ENCODE measurements around the gene KAT6B. TPM values are rescaled to one million over a fixed set of nuclear protein-coding genes. Genes with fewer than 3 reads are reported as not detected.

The KAT6B gene
- total RNA-seq, 2 experiments from 2014 or later: 70.3 to 74.2 TPM

DNA sequence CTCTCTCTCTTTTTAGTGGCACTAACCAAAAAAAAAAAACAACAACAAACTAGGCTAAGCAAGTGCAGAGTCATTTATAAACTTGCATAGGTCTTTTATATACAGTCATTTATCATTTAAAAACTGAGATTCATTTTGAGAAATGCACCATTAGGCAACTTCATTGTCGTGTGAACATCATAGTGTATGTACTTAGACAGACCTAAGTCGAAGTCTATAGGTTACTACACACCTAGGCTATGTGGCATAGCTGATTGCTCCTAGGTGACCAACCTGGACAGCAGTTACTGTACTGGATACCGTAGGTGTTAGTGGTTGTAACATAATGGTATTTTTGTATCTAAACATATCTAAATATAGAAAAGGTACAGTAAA lies 175.9 kb downstream of the KAT6B start:
- DNase-seq (no peak), ATAC-seq (ENCODE audit: poor library complexity) (no peak)
- Histone ChIP-seq H3K27ac (ENCODE audit: low read depth in 1 of 2, low read length in 2 of 2) (no peak overlapping the region), H3K9me3 (ENCODE audit: control insufficient read depth in 1 of 2, insufficient read depth in 1 of 2, low read length in 2 of 2) (no peaks in the 10 kb centered on the region), H3K27me3 (ENCODE audit: control insufficient read depth in 1 of 2, insufficient read depth in 2 of 2, low read length in 2 of 2) (no peaks in the 10 kb centered on the region), H3K4me1 (ENCODE audit: insufficient read depth, low read length) (no peaks in the 10 kb centered on the region), H3K36me3 (ENCODE audit: insufficient read depth, low read length) (peaks cover 8% of the 10 kb centered on the region), H3K4me3 (ENCODE audit: low read length) (no peak overlapping the region)
- Mint-ChIP-seq H3K36me3 (ENCODE audit: low read depth) (peaks cover 62% of the 10 kb centered on the region), H3K4me3 (no peak overlapping the region), H3K9me3 (no peaks in the 10 kb centered on the region), H3K27ac (peak overlapping the region; percentile 34), H3K4me1 (ENCODE audit: low read depth) (peaks cover 32% of the 10 kb centered on the region), H3K27me3 (no peaks in the 10 kb centered on the region)
- CTCF ChIA-PET: interaction anchor here (1.5 kb wide), 1 partner anchor 12 kb away, joined by 4 read pairs; no protein-coding TSS in a partner anchor
- TF ChIP-seq, protein P1, sequence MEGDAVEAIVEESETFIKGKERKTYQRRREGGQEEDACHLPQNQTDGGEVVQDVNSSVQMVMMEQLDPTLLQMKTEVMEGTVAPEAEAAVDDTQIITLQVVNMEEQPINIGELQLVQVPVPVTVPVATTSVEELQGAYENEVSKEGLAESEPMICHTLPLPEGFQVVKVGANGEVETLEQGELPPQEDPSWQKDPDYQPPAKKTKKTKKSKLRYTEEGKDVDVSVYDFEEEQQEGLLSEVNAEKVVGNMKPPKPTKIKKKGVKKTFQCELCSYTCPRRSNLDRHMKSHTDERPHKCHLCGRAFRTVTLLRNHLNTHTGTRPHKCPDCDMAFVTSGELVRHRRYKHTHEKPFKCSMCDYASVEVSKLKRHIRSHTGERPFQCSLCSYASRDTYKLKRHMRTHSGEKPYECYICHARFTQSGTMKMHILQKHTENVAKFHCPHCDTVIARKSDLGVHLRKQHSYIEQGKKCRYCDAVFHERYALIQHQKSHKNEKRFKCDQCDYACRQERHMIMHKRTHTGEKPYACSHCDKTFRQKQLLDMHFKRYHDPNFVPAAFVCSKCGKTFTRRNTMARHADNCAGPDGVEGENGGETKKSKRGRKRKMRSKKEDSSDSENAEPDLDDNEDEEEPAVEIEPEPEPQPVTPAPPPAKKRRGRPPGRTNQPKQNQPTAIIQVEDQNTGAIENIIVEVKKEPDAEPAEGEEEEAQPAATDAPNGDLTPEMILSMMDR (IDR thresholded peaks at IDR 0.05): no peak
- POLR2A ChIA-PET: no interaction called here
- intact Hi-C loops (cut with DNase I, micrococcal nuclease): no loop called here

DNA sequence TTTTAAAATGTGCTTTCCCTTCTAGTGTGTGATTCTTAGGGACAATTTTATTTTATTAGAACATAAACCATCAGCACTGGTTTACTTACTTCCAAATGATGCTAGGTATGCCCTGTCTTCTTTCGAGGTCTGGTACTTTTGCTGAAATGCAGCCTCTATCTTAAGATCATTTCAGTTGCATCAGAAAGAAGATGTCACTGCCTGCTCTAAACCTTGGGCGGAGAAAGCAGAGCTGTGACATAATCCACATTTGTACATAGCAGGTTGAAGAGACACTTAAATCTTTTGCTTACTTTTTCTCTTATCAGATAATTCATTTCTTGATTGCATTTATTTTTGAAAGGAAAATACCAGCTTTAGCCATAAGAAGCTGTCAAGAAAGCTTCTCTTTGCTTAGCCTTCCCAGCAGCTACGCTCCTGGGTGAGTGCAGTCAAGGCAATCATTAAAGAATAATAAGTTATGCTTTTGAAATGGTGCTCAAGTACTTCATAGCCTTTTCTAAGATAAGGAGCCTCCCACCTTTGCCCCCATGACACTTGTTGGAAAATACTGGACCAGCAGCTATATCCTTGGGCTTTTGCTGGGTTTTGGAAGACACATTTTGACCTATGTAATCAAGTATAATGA lies 176.7 kb downstream of the KAT6B start:
- Mint-ChIP-seq H3K4me1 (ENCODE audit: low read depth) (peaks cover 39% of the 10 kb centered on the region), H3K27ac (peak overlapping the region; percentile 30), H3K9me3 (no peaks in the 10 kb centered on the region), H3K27me3 (no peaks in the 10 kb centered on the region), H3K36me3 (ENCODE audit: low read depth) (peaks cover 66% of the 10 kb centered on the region), H3K4me3 (no peak overlapping the region)
- CTCF ChIA-PET: interaction anchor here (0.8 to 1.5 kb wide), 2 partner anchors 13 to 97 kb away, joined by 3 to 4 read pairs; no protein-coding TSS in a partner anchor
- intact Hi-C loops (cut with DNase I, micrococcal nuclease): no loop called here
- Histone ChIP-seq H3K36me3 (ENCODE audit: insufficient read depth, low read length) (peaks cover 6% of the 10 kb centered on the region), H3K4me3 (ENCODE audit: low read length) (no peak overlapping the region), H3K27ac (ENCODE audit: low read depth in 1 of 2, low read length in 2 of 2) (no peak overlapping the region), H3K4me1 (ENCODE audit: insufficient read depth, low read length) (no peaks in the 10 kb centered on the region), H3K9me3 (ENCODE audit: control insufficient read depth in 1 of 2, insufficient read depth in 1 of 2, low read length in 2 of 2) (no peaks in the 10 kb centered on the region), H3K27me3 (ENCODE audit: control insufficient read depth in 1 of 2, insufficient read depth in 2 of 2, low read length in 2 of 2) (no peaks in the 10 kb centered on the region)
- POLR2A ChIA-PET: interaction anchor here (0.6 kb wide), 1 partner anchor 11 kb away, joined by 4 read pairs; no protein-coding TSS in a partner anchor
- TF ChIP-seq, protein P1 (IDR thresholded peaks at IDR 0.05): no peak
- no peak for DNase-seq
- no peak for ATAC-seq (ENCODE audit: poor library complexity)

DNA sequence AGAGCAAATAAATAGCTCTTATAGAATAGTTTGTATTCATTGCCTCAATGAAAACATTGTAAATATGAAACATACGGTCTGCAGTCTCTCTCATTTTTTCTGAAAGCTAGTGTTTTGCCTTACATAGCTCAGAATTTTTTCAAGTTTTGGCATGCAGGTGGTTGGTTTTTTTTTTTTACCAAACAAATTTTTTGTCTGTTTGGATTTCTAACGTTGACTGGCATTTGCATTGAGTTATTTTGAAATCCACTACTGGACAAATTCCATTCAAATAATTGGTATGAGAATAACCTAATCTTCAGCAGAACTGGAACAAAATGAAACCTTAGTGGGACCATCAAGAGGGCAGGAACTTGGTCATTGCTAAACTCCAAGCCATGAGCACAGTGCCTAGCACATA lies 177.5 kb downstream of the KAT6B start:
- Mint-ChIP-seq H3K4me3 (no peak overlapping the region), H3K36me3 (ENCODE audit: low read depth) (peaks cover 61% of the 10 kb centered on the region), H3K27ac (no peak overlapping the region), H3K4me1 (ENCODE audit: low read depth) (peaks cover 47% of the 10 kb centered on the region), H3K9me3 (no peaks in the 10 kb centered on the region), H3K27me3 (no peaks in the 10 kb centered on the region)
- intact Hi-C loops (cut with DNase I, micrococcal nuclease): no loop called here
- POLR2A ChIA-PET: interaction anchor here (0.6 kb wide), 1 partner anchor 10 kb away, joined by 4 read pairs; no protein-coding TSS in a partner anchor
- TF ChIP-seq, protein P1 (IDR thresholded peaks at IDR 0.05): no peak
- CTCF ChIA-PET: interaction anchor here (0.8 to 1.5 kb wide), 2 partner anchors 13 to 96 kb away, joined by 3 to 4 read pairs; no protein-coding TSS in a partner anchor
- Histone ChIP-seq H3K4me3 (ENCODE audit: low read length) (no peak overlapping the region), H3K27ac (ENCODE audit: low read depth in 1 of 2, low read length in 2 of 2) (no peak overlapping the region), H3K9me3 (ENCODE audit: control insufficient read depth in 1 of 2, insufficient read depth in 1 of 2, low read length in 2 of 2) (no peaks in the 10 kb centered on the region), H3K4me1 (ENCODE audit: insufficient read depth, low read length) (no peaks in the 10 kb centered on the region), H3K36me3 (ENCODE audit: insufficient read depth, low read length) (peaks cover 6% of the 10 kb centered on the region), H3K27me3 (ENCODE audit: control insufficient read depth in 1 of 2, insufficient read depth in 2 of 2, low read length in 2 of 2) (no peaks in the 10 kb centered on the region)
- ATAC-seq (ENCODE audit: poor library complexity) (no peak), DNase-seq (no peak)

All from CD4-positive, alpha-beta T cell (primary cell).